ENCODE measurements around the gene CLDND2.
A peak's percentile ranks its signal among the peaks of the same experiment; 100 is the strongest.

Gene CLDND2

GRCh38 chr19:51352783-51353360 lies 15.9 kb downstream of the CLDND2 start:
- DNase-seq = no peak

- DNase-seq = no peak
Measured at GRCh38 chr19:51351266-51351990, 17.4 kb downstream of the CLDND2 start.

DNA sequence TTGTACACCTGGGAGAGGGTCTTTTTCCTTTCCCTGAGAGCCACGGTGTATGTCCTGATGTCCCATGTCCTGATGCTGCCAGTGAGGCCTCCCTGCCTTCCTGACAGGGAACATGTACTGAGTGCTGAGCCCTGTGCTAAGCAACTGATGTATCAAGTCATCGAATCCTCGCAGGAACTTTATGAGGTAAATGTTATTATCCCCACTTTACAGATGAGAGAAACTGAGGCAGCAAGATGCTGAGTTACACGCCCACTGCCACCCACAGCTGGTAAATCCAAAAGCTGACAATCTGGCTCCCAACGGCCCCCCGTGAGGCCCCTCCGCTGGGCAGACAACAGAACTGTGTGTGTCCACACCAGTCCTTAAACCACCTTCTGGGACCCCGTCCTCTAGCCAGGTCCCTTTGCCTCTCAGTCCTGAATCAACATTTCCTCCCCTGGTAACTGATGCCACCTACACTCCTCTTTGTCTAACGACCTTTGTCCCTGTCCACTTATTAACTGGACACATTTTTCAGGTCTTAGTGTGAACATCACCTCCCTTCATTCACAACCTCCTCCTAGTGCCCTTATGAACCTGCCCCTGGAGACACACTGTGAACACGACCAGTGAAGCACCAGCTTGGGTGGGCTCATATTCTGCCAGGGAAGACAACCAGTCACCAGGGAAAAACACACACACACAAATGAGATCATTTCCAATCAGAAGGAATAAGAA lies 21.4 kb downstream of the CLDND2 start:
- DNase-seq = no peak

DNA sequence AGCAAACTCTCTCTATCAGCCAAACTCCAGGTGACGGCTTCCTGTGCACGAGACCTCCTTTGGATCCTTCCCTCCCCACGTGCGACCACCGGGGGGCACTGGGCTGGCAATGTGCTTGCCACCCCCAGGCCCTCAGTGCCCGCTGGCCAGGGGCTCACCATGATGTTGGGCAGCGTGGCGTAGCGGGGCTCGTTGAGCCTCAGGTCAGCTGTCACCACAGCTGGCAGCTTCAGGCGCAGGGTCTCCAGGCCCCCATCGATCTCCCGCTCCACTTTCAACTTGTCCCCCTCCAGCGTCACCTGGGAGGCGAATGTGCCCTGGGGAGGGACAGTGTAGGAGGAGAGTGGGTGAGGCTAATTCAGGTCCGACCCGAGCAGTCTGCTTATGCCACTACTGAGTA lies 22.1 kb downstream of the CLDND2 start:
- DNase-seq = no peak

GRCh38 chr19:51345076-51345620 lies 23.7 kb downstream of the CLDND2 start:
- no peak for DNase-seq

DNA sequence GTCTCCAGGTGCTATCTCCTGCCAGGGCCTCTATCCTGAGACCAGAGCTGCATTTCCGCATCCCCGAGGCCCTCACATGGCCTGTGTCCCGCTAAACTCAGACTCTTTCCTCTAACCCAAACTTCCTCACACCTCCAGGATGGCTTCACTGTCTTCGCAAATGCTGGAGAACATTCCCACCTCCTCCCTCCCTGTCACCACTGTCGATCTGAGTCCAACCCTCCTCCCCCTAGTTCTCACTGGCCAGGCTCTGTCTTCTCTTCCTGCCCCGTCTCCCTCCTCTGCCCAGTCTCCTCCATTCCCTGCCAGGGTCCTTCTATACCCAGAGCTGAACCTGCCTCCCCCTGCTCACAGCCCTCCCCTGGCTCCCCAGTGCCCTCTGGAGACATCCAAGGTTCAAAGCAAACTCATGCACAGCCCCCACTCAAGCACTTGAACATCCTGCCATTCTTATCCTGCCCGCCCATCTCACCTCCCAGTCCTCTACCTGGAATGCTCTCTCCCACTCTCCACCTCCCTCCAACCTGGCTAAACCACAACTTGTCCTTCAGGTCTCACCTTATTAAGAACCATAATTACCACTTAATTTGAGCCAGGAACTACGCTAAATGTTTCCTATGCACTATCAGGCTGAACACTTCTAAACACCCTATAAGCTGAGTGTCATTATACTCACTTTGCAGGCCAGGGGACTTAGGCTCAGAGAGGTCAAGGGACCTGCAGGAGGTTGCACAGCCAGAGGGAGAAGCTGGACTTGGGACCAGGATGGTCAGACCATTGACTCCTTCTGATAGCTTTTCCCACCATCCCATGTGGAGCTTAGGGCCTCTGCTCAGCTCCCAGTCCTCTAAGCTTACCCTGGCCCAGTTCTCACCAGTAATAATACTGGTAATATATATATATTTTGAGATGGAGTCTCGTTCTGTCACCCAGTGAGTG lies 25.9 kb downstream of the CLDND2 start:
- DNase-seq = no peak

DNA sequence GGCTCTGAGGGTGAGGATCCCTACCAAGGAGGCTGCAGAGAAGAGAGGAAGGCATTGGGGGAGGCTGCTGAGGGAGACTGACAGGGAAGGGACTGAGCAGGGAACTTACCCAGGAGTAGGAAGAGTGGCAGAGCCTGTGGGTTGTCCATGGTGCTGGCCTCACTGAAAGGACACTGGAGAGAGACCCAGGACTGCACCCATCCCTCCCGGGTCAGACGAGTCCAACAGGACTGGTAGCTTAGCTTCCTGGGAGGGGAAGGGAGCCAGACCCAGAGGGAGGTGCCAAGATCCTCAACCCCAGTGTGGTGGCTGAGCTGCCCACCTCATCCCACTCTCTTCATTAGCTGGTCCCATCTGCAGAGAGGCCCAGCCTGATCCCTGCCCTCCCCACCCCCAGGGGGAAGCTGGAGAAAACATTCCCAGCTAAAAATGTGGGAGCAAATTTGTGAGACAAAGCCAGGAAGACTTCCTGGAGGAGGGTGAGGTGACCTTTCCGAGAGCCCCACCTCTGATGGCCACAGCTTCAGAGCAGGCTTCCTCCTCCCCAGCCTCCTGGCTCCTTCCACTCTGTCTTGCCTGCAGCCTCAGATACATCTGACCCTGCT lies 26.7 kb downstream of the CLDND2 start, which contains the start of gene VSIG10L:
Gene VSIG10L (minus strand): TSS at position 164 of the 605 bp plus-strand sequence. CDS start 15 bp downstream, at position 149.
- DNase-seq = no peak

GRCh38 chr19:51341066-51341465 lies 27.7 kb downstream of the CLDND2 start:
- no peak for DNase-seq

GRCh38 chr19:51339687-51340656 lies 28.8 kb downstream of the CLDND2 start:
- peak; percentile 97 for DNase-seq

DNA sequence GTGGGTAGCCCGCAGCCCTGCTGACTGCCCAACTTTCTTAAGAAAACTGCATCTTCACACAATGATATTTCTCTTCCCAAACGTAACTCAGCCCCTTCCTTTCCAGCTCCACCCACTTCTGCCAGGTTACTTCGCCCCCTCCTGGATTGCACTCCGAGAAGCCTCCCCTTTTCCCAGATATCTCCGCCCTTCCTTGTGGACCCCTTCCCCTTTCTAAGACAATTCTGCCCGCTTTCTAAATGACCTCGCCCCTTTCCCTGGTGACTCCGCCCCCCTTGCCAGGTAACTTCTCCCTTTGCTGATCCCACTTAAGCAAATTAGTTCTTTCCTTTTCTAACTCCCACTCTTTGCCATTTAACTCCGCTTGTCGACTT lies 29.5 kb downstream of the CLDND2 start:
- DNase-seq = no peak

DNA sequence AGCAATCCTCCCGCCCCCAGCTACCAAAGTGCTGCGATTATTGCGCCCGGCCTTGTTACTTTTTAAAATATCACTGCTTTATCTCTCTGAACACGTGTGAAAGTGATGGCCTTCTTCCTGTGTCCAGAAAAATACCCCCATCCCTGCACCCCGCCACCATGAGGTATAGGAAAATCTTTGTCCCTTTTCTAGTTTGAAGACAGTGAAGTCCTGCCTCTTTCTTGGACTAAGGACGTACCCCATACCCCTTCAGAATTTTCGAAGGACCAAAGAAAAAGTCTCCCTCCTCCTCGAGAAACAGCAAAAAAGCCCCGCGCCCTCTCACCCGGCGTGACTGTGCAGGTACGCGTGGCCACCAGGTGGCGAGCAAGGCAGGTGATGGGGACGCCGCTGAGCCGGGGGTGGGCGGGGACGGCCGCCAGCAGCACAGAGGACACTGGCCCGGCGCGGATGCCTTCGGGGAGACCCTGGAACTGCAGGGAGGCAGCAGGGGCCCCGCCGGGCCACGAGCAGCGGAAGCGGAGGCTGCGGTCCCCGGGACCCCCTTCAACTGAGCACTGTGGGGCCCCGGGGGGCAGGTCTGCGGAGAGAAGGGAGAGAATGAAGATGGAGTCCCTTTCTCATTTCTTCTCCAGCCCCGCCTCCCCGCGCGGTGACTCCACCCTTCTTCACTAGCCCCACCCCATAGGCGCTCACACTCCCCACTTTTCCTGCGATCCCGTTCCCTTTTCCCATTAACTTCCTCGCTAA lies 30.1 kb downstream of the CLDND2 start:
- peak; percentile 93 for DNase-seq

GRCh38 chr19:51337861-51338562 lies 30.8 kb downstream of the CLDND2 start:
- no peak for DNase-seq

DNA sequence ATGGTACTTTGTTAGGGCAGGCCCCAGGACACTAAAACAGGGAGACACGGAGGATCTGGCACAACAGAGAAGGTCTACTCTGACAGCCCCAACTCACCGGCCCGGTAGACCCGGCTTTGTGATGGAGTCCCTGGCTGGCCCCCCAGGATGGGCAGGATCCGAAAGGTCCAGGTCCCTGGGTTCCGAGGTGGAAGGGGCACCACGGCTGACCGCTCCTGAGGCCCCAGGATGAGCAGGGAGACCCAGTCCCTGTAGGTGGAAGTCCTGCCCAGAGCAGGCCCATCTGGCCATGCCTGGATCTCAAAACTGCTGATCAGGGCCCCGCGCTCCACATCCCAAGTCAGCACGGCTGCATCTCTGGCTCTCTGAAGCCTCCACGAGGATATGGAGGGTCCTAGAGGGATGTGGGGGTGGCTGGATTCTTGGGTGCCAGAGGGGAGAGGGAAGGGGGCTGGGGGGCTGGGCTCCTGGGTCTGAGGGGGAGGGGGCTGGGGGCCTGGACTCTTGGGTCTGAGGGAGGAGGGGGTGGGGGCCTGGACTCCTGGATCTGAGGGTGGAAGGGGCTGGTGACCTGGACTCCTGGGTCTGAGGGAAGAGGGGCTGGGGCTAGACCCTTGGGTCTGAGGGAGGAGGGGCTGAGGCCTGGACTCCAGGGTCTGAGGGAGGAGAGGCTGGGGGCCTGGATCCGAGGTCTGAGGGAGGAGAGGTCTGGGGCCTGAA lies 31.5 kb downstream of the CLDND2 start:
- no peak for DNase-seq

- no peak for DNase-seq
Measured at GRCh38 chr19:51333836-51334460, 34.9 kb downstream of the CLDND2 start.

DNA sequence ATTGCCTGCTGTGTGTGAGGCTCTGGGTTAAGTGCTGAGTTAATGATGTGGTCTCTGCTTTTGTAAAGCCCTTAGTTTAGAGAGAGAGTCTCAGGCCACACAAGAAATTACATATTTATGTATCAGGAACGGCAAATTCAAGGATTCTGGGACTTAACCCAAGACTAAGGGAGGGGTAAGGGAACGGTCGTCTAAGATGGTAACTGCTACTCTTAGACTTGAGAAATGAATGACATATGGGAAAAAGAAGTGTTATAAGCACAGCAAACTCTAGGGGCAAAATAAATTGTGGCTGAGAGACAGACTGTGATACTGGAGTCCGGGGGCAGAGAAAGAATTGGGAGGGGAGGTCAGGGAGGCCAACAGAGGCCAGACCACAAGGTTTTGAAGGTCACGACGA lies 37.1 kb downstream of the CLDND2 start:
- DNase-seq = no peak

- DNase-seq = no peak
Measured at GRCh38 chr19:51331193-51331592, 37.6 kb downstream of the CLDND2 start.

DNA sequence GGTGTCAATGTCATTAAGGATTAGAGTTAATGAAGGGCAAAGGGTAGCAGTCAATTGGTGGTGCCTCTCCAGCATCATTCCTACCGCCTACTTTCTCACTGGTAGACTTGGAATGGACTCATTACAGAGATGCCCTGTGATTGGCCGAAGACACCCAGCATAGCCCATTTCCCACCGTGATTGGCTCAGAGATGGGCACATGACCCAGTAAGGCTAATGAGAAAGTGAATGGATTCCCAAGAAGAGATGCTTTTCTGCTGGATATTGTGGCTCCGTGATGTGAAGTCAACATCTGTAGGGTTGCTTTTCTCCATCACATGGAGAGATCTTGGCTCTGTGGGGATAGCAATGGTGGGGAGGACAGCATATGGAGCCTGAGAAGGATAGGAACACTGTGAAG lies 38.4 kb downstream of the CLDND2 start:
- DNase-seq = no peak

DNA sequence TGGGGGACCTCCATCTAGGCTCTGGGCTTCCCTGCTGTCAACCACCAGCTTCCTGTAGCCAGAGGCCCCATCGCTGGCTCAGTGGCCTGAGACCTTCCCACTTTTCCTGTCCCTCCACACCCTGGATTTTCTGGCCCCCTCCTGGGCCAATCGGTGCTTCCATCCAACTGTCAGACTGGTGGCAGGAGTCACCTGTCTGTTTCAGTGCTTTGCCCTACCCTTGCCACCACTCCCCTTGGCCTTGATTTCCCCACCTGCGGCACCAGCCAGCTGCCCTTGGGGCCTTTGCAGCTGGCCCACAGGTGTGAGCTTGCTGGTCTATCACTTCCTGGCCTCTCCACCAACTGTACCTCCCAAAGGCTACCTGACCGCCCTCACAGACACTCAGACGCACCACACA lies 39.4 kb downstream of the CLDND2 start:
- no peak for DNase-seq

Data from activated CD8-positive, alpha-beta memory T cell treated with anti-CD3 and anti-CD28 coated beads, Interleukin-2, amount 50 U/mL, for 48 hours (primary cell).